Skeletal muscle tissue (tissue), 5 donors: Measurements from ENCODE around the gene APMAP. TPM values are rescaled to one million over a fixed set of nuclear protein-coding genes. Genes with fewer than 3 reads are reported as not detected.

ENCODE experiments used
- H3K27ac ChIP-seq: one replicate; pipeline ENCODE4 v1.7.0; 2013; ENCODE audit warnings: mild to moderate bottlenecking, low read depth, low read length, inconsistent platforms
- H3K27me3 ChIP-seq, 3 donors: one replicate each; pipeline ENCODE4 v1.7.0; 2013; ENCODE audit warnings: low read length in 3 of 3; ENCODE audit not compliant: control insufficient read depth in 3 of 3, insufficient read depth in 3 of 3
- H3K36me3 ChIP-seq, 3 donors: one replicate each; pipeline ENCODE4 v1.7.0; 2013; ENCODE audit warnings: low read length in 3 of 3; ENCODE audit not compliant: control insufficient read depth in 3 of 3, insufficient read depth in 3 of 3
- H3K4me1 ChIP-seq, 3 donors: one replicate each; pipeline ENCODE4 v1.7.0; 2013; ENCODE audit warnings: low read length in 3 of 3, mild to moderate bottlenecking in 3 of 3; ENCODE audit not compliant: control insufficient read depth in 3 of 3, insufficient read depth in 3 of 3
- H3K4me3 ChIP-seq, 3 donors: one replicate each; pipeline ENCODE4 v1.7.0; 2013; ENCODE audit warnings: low read length in 3 of 3
- H3K9ac ChIP-seq, 3 donors: one replicate each; pipeline ENCODE4 v1.7.0; 2013; ENCODE audit warnings: low read length in 3 of 3, mild to moderate bottlenecking in 3 of 3, moderate library complexity in 2 of 3, low read depth in 1 of 3
- H3K9me3 ChIP-seq, 3 donors: one replicate each; pipeline ENCODE4 v1.7.0; 2013; ENCODE audit warnings: low read length in 3 of 3; ENCODE audit not compliant: control insufficient read depth in 3 of 3
- small RNA-seq: library from RNA; depleted of rRNA; stranded (forward); fragments of <200 nt; gene quantifications from one replicate; pipeline ENCODE3, GENCODE V24; 2014
- total RNA-seq: library from RNA; depleted of rRNA; stranded (reverse); fragments of >200 nt; gene quantifications from one replicate; pipeline ENCODE4 v1.2.3, GENCODE V29; 2014
- donor health status: Osteomylitis.

APMAP gene
- total RNA-seq, 1 donor from 2014 or later = 41.2 TPM

DNA sequence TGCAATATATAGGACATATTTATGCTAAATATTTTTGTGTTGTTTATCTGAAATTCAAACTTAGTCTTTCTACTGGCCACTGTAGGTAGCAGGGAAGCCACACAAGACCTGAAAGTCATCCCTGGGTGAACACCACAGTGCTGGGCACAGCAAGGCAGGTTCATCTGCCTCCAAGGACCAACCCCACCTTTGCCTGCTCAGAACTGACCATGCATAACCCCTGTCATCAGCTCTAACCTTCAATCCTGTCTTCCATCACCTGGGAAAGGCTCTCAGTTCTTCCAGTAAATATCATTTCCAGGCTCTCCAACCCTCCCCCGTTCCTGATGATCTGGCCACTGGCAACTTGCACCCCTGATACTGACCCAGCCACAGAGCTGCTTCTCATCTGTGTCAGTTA, 76.1 kb downstream of the APMAP start:
- Histone ChIP-seq H3K9ac (no peak overlapping the region), H3K36me3 (no peaks in the 10 kb centered on the region), H3K27me3 (peaks cover 0 to 4% (median 4%) of the 10 kb centered on the region in 3 donors), H3K27ac (no peak overlapping the region), H3K9me3 (no peaks in the 10 kb centered on the region), H3K4me3 (no peak overlapping the region), H3K4me1 (peaks cover 7% of the 10 kb centered on the region in 3 donors)

DNA sequence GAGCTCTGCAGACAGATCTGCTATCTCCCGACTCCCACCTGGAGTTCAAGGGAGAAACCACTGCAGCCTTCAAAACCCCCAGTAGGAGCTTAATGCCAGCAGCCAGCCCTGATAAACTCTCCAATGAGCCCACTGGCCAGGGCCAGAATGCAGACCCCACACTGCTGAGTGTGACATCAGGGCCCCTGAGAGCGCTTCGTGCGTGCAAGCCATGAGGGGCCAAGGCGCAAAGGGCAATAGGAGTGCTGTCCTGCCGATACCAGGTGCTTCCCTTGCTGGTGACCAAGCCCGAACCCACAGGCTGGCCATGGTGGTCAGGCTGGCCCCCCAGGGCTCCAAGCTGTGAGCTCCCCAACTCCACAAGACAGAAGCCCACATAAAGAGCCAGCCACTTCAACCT, 76.7 kb downstream of the APMAP start:
- no peaks in the 10 kb centered on the region for H3K9me3 ChIP-seq
- no peak overlapping the region for H3K4me3 ChIP-seq
- H3K27ac ChIP-seq = no peak overlapping the region
- H3K27me3 ChIP-seq = peaks cover 0 to 4% (median 4%) of the 10 kb centered on the region in 3 donors
- peaks cover 7% of the 10 kb centered on the region in 3 donors for H3K4me1 ChIP-seq
- no peaks in the 10 kb centered on the region for H3K36me3 ChIP-seq
- H3K9ac ChIP-seq = no peak overlapping the region

DNA sequence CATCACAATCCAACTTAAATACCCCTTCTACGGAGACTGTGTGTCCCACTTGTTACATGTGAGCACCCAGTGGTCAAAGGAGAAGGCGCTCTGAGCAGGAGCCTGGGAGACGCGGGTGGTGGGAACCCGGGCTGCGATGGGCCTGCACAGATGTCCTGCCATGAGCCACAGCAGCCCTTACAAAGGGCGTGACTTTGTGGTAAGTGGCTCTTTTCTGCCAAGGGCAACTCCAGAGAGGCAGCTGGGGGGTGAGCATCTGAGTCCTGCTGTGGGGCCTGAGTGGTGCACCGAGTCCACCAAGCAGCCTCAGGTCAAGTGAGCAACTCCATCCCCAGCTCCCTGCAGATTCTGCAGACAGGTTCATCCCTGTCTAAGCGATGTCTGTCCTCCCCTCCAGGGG, 77.1 kb downstream of the APMAP start:
- no peak overlapping the region for H3K9ac ChIP-seq
- no peaks in the 10 kb centered on the region for H3K36me3 ChIP-seq
- H3K9me3 ChIP-seq = no peaks in the 10 kb centered on the region
- no peak overlapping the region for H3K4me3 ChIP-seq
- peaks cover 7% of the 10 kb centered on the region in 3 donors for H3K4me1 ChIP-seq
- H3K27me3 ChIP-seq = peaks cover 0 to 4% (median 4%) of the 10 kb centered on the region in 3 donors
- H3K27ac ChIP-seq = no peak overlapping the region

DNA sequence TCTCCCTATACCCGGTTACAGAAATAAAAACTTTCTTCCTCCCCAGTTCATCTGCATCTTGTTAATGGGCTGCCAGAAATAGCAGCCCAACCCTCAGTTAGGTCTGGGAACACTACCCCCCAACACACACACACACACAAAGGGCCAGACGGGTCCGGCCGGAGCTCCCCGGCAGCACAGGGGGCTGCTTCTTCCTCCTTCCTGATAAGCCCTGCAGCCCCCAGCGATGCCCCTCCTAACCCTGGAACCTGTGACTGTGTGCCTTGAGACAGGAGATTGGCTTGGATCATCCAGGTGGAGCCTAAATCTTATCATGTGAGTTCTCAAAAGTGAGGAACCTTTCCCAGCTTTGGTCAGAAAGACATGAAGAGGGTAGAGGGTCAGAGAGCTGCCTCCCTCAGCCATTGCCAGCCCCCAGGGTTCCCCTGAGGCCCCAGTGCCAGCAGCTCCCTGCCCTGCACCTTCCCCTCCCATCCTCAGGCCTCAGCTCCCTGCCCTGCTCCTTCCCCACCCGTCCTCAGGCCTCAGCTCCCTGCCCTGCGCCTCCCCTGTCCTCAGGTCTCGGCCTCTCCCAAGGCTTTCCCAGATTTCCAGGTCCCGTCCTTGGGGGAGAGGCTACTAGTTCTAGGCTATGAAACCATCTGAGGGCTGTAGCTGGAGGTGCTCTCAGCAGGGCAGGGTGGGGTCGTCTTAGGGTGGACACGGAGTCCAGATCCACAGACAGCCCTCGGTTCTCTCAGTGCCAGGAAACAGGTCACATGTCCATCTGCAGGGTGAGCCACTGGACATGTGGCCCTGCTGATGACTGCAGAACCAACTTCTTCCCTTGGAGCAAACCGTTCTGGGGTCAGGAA, 77.9 kb downstream of the APMAP start:
- Histone ChIP-seq H3K4me3 (no peak overlapping the region), H3K9ac (no peak overlapping the region), H3K4me1 (peaks cover 7% of the 10 kb centered on the region in 3 donors), H3K27me3 (peaks cover 0 to 4% (median 4%) of the 10 kb centered on the region in 3 donors), H3K9me3 (no peaks in the 10 kb centered on the region), H3K27ac (no peak overlapping the region), H3K36me3 (no peaks in the 10 kb centered on the region)

DNA sequence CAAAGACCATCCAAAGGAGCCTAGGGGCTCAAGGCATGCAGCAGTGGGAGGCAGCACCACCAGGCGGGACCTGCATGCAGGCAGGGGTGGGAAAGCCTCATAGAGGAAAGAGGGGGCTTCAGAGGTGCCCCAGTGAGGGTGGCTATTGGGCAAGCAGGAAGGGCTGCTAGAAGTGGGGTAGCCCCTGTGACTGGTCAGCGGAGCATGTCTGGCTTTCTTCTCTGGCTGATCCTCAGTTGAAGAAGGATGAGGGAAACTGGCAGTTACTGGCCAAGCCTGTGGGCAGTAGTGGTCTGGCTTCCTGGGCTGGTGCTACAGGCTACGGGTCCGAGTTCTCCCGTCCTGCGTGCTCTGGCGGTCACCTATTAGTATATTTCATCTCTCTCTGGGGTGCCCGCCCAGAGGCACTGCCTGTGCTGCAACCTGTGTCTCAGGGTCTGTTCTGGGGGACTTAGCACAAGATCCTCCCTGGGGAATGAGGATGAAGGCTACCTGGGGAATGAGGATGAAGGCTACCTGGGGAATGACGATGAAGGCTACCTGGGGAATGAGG, 79.4 kb downstream of the APMAP start:
- Histone ChIP-seq H3K4me1 (no peaks in the 10 kb centered on the region), H3K27me3 (peaks cover 0 to 4% (median 0%) of the 10 kb centered on the region in 3 donors), H3K9ac (no peak overlapping the region), H3K27ac (no peak overlapping the region), H3K4me3 (no peak overlapping the region), H3K9me3 (no peaks in the 10 kb centered on the region), H3K36me3 (no peaks in the 10 kb centered on the region)

Small RNA genes lying within 50 kb of the gene (small RNA-seq; reads per million reads assigned to genes)
- gene RNU6-1257P = not detected

Other genes with a start within 250 kb of the APMAP start
- gene CST7, start 43.5 kb downstream of the APMAP start, total RNA-seq = 1.0 TPM
- 8.9 TPM for gene ACSS1, start 65.4 kb upstream of the APMAP start, total RNA-seq
- gene VSX1, start 89.4 kb upstream of the APMAP start, total RNA-seq = not detected
- gene ENTPD6, start 203.0 kb upstream of the APMAP start, total RNA-seq = 17.7 TPM